GM21515 (cell line): ENCODE data around the gene HAP1.
"Not testable (repeated sequence)": the region's sequence is repeated elsewhere in the genome, so short reads cannot be mapped to it uniquely, and the experiment has no call there.

Source experiments
- ATAC-seq: cut with Tn5 transposase; IDR thresholded peaks from one replicate; pipeline ENCODE4 v1.9.1; 2021; ENCODE audit not compliant: unreplicated experiment

Gene HAP1

GRCh38 chr17:41725134-41725533 lies 9.3 kb downstream of the HAP1 start:
- ATAC-seq: no peak

GRCh38 chr17:41724476-41725050 lies 9.9 kb downstream of the HAP1 start:
- no peak for ATAC-seq

GRCh38 chr17:41723801-41724475 lies 10.5 kb downstream of the HAP1 start:
- ATAC-seq: no peak

GRCh38 chr17:41722231-41722630 lies 12.2 kb downstream of the HAP1 start:
- no peak for ATAC-seq

GRCh38 chr17:41718287-41718645 lies 16.2 kb downstream of the HAP1 start:
- ATAC-seq: no peak

GRCh38 chr17:41717408-41718286 lies 16.8 kb downstream of the HAP1 start:
- no peak for ATAC-seq

- no peak for ATAC-seq
Measured at GRCh38 chr17:41711669-41712400, 22.6 kb downstream of the HAP1 start, which contains the start of gene GAST. Gene GAST (plus strand): TSS chr17:41712331. CDS start chr17:41715437, 3,106 bp downstream.

GRCh38 chr17:41710472-41711090 lies 23.9 kb downstream of the HAP1 start:
- ATAC-seq: no peak

GRCh38 chr17:41707803-41708669 lies 26.4 kb downstream of the HAP1 start:
- ATAC-seq: no peak

- no peak for ATAC-seq
Measured at GRCh38 chr17:41705271-41705991, 29.0 kb downstream of the HAP1 start.

- no peak for ATAC-seq
Measured at GRCh38 chr17:41702712-41703111, 31.7 kb downstream of the HAP1 start.

GRCh38 chr17:41700843-41701242 lies 33.6 kb downstream of the HAP1 start:
- ATAC-seq: not testable (repeated sequence)

GRCh38 chr17:41697122-41697962 lies 37.1 kb downstream of the HAP1 start:
- ATAC-seq: no peak

- no peak for ATAC-seq
Measured at GRCh38 chr17:41695954-41696757, 38.3 kb downstream of the HAP1 start.

- ATAC-seq: no peak
Measured at GRCh38 chr17:41695134-41695661, 39.2 kb downstream of the HAP1 start.

GRCh38 chr17:41692722-41693521 lies 41.5 kb downstream of the HAP1 start:
- no peak for ATAC-seq
